HEK293 (cell line): Measurements from ENCODE around the gene CLEC2D.

Experiments
- CTCF ChIP-seq: fragments of 450-650 bp; formaldehyde crosslinking; IDR thresholded peaks from 2 replicates; pipeline ENCODE4 v1.5.1; 2016; ENCODE audit warnings: missing biosample characterization, missing genetic modification characterization
- ZNF670 ChIP-seq: fragments of 450-650 bp; formaldehyde crosslinking; IDR thresholded peaks from 2 replicates; pipeline ENCODE4 v1.5.1; 2016; ENCODE audit warnings: missing biosample characterization, missing genetic modification characterization, low read depth

- TF ChIP-seq CTCF (tag by site-specific recombination) (no peak), ZNF670 (tag by site-specific recombination) (no peak)
Observed at GRCh38 chr12:9718968-9719367, 49.5 kb downstream of the CLEC2D start.
